Measurements from ENCODE around the gene NANP. TPM values are rescaled to one million over a fixed set of nuclear protein-coding genes. Genes with fewer than 3 reads are reported as not detected.

NANP gene
- total and polyA plus RNA-seq, 2 donors (not counting 1 experiment from before 2014, with no cell fraction given), result 0.63 to 2.3 TPM

- ATAC-seq (ENCODE audit: low read depth), result no peak
- no peak overlapping the region for H3K4me3 Mint-ChIP-seq
- H3K27ac ChIP-seq (ENCODE audit: low read length in 2 of 2), result no peak overlapping the region
- 96% methylated on average over 4 of the region's 4 CpGs for WGBS (ENCODE audit: insufficient coverage)
- peaks cover 5% of the 10 kb centered on the region for H3K4me1 Mint-ChIP-seq
- H3K9ac ChIP-seq (ENCODE audit: low read length), result no peak overlapping the region
- H3K9me3 Mint-ChIP-seq (ENCODE audit: insufficient read depth), result no peaks in the 10 kb centered on the region
- TF ChIP-seq EZH2 (IDR thresholded peaks at IDR 0.05; ENCODE audit: borderline replicate concordance, insufficient read depth, low read depth, low read length, poor library complexity, severe bottlenecking) (no peak), CTCF (IDR thresholded peaks at IDR 0.05) (no peak)
- H3K27me3 ChIP-seq (replicated peaks in 1 of 4; ENCODE audit: control extremely low read depth in 1 of 4, control insufficient read depth in 3 of 4, insufficient read depth in 4 of 4, low read length in 3 of 4), result peaks cover 0 to 21% (median 5%) of the 10 kb centered on the region in 4 experiments
- no peaks in the 10 kb centered on the region for H3K79me2 ChIP-seq (ENCODE audit: control insufficient read depth, insufficient read depth, low read length)
- H3K36me3 ChIP-seq (replicated peaks in 1 of 2; ENCODE audit: control extremely low read depth in 1 of 2, control insufficient read depth in 1 of 2, extremely low read depth in 1 of 2, insufficient read depth in 2 of 2, low read length in 1 of 2), result no peaks in the 10 kb centered on the region
- intact Hi-C loops (cut with micrococcal nuclease), result no loop called here
- H4K20me1 ChIP-seq (ENCODE audit: control insufficient read depth, insufficient read depth, low read length, poor library complexity, severe bottlenecking), result no peaks in the 10 kb centered on the region
- POLR2A ChIA-PET, result no interaction called here
- H3K9me3 ChIP-seq (ENCODE audit: control extremely low read depth in 1 of 3, control insufficient read depth in 2 of 3, insufficient read depth in 1 of 3, low read length in 2 of 3), result peaks cover 0 to 9% (median 0%) of the 10 kb centered on the region in 3 donors
- no peak for DNase-seq
- no peak overlapping the region for H3K4me2 ChIP-seq (replicated peaks; ENCODE audit: low read depth, low read length, poor library complexity, severe bottlenecking)
- CTCF ChIA-PET, result no interaction called here
- no peak overlapping the region for H3K4me3 ChIP-seq (ENCODE audit: control extremely low read depth in 1 of 5, extremely low read depth in 1 of 5, insufficient read depth in 1 of 5, low read depth in 2 of 5, low read length in 4 of 5)
- no peak overlapping the region for H2AFZ ChIP-seq (ENCODE audit: insufficient read depth, low read depth, low read length, poor library complexity, severe bottlenecking)
- no peak overlapping the region for H3K27ac Mint-ChIP-seq
- peaks cover 5 to 6% of the 10 kb centered on the region in 2 donors for H3K4me1 ChIP-seq (ENCODE audit: control insufficient read depth in 2 of 2, insufficient read depth in 2 of 2, low read length in 2 of 2)
- peaks cover 31% of the 10 kb centered on the region for H3K27me3 Mint-ChIP-seq
These were observed 43.1 kb downstream of the NANP start for GRCh38 chr20:25580711-25581110.

- ATAC-seq (ENCODE audit: low read depth) (no peak), DNase-seq (no peak)
- H3K27me3 ChIP-seq (replicated peaks in 1 of 4; ENCODE audit: control extremely low read depth in 1 of 4, control insufficient read depth in 3 of 4, insufficient read depth in 4 of 4, low read length in 3 of 4), result peaks cover 0 to 7% (median 2%) of the 10 kb centered on the region in 4 experiments
- no peak overlapping the region for H3K27ac Mint-ChIP-seq
- H2AFZ ChIP-seq (ENCODE audit: insufficient read depth, low read depth, low read length, poor library complexity, severe bottlenecking), result no peak overlapping the region
- no peak overlapping the region for H3K4me3 ChIP-seq (ENCODE audit: control extremely low read depth in 1 of 5, extremely low read depth in 1 of 5, insufficient read depth in 1 of 5, low read depth in 2 of 5, low read length in 4 of 5)
- H3K27ac ChIP-seq (ENCODE audit: low read length in 2 of 2), result no peak overlapping the region
- no peaks in the 10 kb centered on the region for H3K9me3 Mint-ChIP-seq (ENCODE audit: insufficient read depth)
- H3K36me3 ChIP-seq (replicated peaks in 1 of 2; ENCODE audit: control extremely low read depth in 1 of 2, control insufficient read depth in 1 of 2, extremely low read depth in 1 of 2, insufficient read depth in 2 of 2, low read length in 1 of 2), result no peaks in the 10 kb centered on the region
- no peak overlapping the region for H3K4me3 Mint-ChIP-seq
- no peaks in the 10 kb centered on the region for H3K4me1 Mint-ChIP-seq
- H3K4me2 ChIP-seq (replicated peaks; ENCODE audit: low read depth, low read length, poor library complexity, severe bottlenecking), result no peak overlapping the region
- 89% methylated on average over 6 of the region's 11 CpGs for WGBS (ENCODE audit: insufficient coverage)
- no peaks in the 10 kb centered on the region for H3K79me2 ChIP-seq (ENCODE audit: control insufficient read depth, insufficient read depth, low read length)
- peaks cover 25% of the 10 kb centered on the region for H3K27me3 Mint-ChIP-seq
- POLR2A ChIA-PET, result no interaction called here
- TF ChIP-seq EZH2 (IDR thresholded peaks at IDR 0.05; ENCODE audit: borderline replicate concordance, insufficient read depth, low read depth, low read length, poor library complexity, severe bottlenecking), result no peak
- no peak for TF ChIP-seq CTCF (IDR thresholded peaks at IDR 0.05)
- H3K9me3 ChIP-seq (ENCODE audit: control extremely low read depth in 1 of 3, control insufficient read depth in 2 of 3, insufficient read depth in 1 of 3, low read length in 2 of 3), result peaks cover 0 to 3% (median 0%) of the 10 kb centered on the region in 3 donors
- CTCF ChIA-PET, result interaction anchor here (0.7 kb wide), 1 partner anchor 20 kb away, joined by 4 read pairs; no protein-coding TSS in a partner anchor
- H3K4me1 ChIP-seq (ENCODE audit: control insufficient read depth in 2 of 2, insufficient read depth in 2 of 2, low read length in 2 of 2), result no peaks in the 10 kb centered on the region
- no peak overlapping the region for H3K9ac ChIP-seq (ENCODE audit: low read length)
- intact Hi-C loops (cut with micrococcal nuclease), result no loop called here
- no peaks in the 10 kb centered on the region for H4K20me1 ChIP-seq (ENCODE audit: control insufficient read depth, insufficient read depth, low read length, poor library complexity, severe bottlenecking)
These were observed 44.6 kb downstream of the NANP start for GRCh38 chr20:25579081-25579770.
